Measurements from ENCODE around the gene PGAM1. TPM values are rescaled to one million over a fixed set of nuclear protein-coding genes. Genes with fewer than 3 reads are reported as not detected.

Gene PGAM1
- total and polyA plus RNA-seq, 2 of the 4 experiments (the other 2 are of a cell fraction) = 686 to 841 TPM

DNA sequence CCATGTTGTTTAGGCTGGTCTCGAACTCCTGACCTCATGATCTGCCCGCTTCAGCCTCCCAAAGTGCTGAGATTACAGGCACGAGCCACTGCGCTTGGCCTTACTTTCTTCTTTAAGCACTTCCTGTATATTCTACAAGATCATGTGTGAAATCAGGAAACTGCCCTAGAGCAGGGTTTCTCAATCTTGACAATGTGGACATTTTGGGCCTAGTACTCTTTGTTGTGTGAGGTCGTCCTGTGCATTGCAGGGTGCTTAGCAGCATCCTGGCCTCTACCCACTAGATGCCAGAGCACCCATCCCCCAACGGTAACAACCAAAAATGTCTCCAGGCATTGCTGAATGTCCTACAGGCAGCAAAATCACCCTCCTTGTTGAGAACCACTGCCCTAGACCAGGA is 49.6 kb upstream of the PGAM1 start:
- Histone ChIP-seq H3K9me3 (ENCODE audit: control insufficient read depth, insufficient read depth, low read length) (no peaks in the 10 kb centered on the region), H4K5ac (ENCODE audit: low read depth, low read length) (no peak overlapping the region), H4K8ac (ENCODE audit: low read depth in 2 of 2, low read length in 2 of 2) (no peak overlapping the region), H3K56ac (ENCODE audit: extremely low read depth, insufficient read depth, low read length) (no peak overlapping the region), H2BK120ac (ENCODE audit: low read depth, low read length) (no peak overlapping the region), H4K20me1 (ENCODE audit: insufficient read depth, low read length) (no peaks in the 10 kb centered on the region), H3K27me3 (ENCODE audit: control insufficient read depth, insufficient read depth, low read length) (no peaks in the 10 kb centered on the region), H3K18ac (ENCODE audit: low read depth, low read length) (no peak overlapping the region), H3K4me1 (ENCODE audit: control insufficient read depth, insufficient read depth, low read length) (no peaks in the 10 kb centered on the region), H3K79me1 (ENCODE audit: low read depth in 1 of 2, low read length in 2 of 2) (no peaks in the 10 kb centered on the region; a peak in 1 of 4 replicates), H3K4ac (ENCODE audit: low read depth, low read length) (no peak overlapping the region), H3K36me3 (ENCODE audit: control insufficient read depth, insufficient read depth, low read length) (peaks cover 43% of the 10 kb centered on the region), H4K91ac (ENCODE audit: insufficient read depth, low read depth, low read length) (no peak overlapping the region), H3K4me2 (ENCODE audit: low read depth, low read length) (no peak overlapping the region), H2AK9ac (replicated peaks; ENCODE audit: low read depth, low read length, poor library complexity) (no peak overlapping the region), H3K9ac (ENCODE audit: low read depth, low read length) (no peak overlapping the region), H3K27ac (ENCODE audit: insufficient read depth, low read length) (no peak overlapping the region), H3K14ac (replicated peaks; ENCODE audit: low read depth, low read length) (no peak overlapping the region), H2BK5ac (ENCODE audit: low read depth, low read length, poor library complexity, severe bottlenecking) (no peak overlapping the region), H2AFZ (replicated peaks; ENCODE audit: low read length, poor library complexity) (no peak overlapping the region), H3K23ac (ENCODE audit: low read depth, low read length) (no peak overlapping the region), H3K9me1 (ENCODE audit: insufficient read depth, low read length) (no peaks in the 10 kb centered on the region), H2BK20ac (ENCODE audit: low read depth, low read length) (no peak overlapping the region), H3K4me3 (ENCODE audit: insufficient read depth, low read depth, low read length) (no peak overlapping the region), H2BK15ac (ENCODE audit: low read depth, low read length) (no peak overlapping the region), H2AK5ac (ENCODE audit: low read depth, low read length) (no peak overlapping the region)
- TF ChIP-seq CEBPB (IDR thresholded peaks at IDR 0.05; ENCODE audit: low read depth, low read length) (no peak), SMC3 (IDR thresholded peaks at IDR 0.05; ENCODE audit: low read depth, low read length) (no peak), RCOR1 (IDR thresholded peaks at IDR 0.05; ENCODE audit: insufficient replicate concordance, low read length) (no peak), RAD21 (IDR thresholded peaks at IDR 0.05; ENCODE audit: low read length) (no peak), MAFK (IDR thresholded peaks at IDR 0.05; ENCODE audit: low read depth, low read length) (no peak), MXI1 (IDR thresholded peaks at IDR 0.05; ENCODE audit: borderline replicate concordance, low read depth, low read length) (no peak), POLR2A (IDR thresholded peaks at IDR 0.05; ENCODE audit: low read depth, low read length) (no peak), BHLHE40 (IDR thresholded peaks at IDR 0.05; ENCODE audit: low read depth, low read length) (no peak)
- TF ChIP-seq, protein P1, sequence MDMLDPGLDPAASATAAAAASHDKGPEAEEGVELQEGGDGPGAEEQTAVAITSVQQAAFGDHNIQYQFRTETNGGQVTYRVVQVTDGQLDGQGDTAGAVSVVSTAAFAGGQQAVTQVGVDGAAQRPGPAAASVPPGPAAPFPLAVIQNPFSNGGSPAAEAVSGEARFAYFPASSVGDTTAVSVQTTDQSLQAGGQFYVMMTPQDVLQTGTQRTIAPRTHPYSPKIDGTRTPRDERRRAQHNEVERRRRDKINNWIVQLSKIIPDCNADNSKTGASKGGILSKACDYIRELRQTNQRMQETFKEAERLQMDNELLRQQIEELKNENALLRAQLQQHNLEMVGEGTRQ (IDR thresholded peaks at IDR 0.05; ENCODE audit: low read depth, low read length) = no peak
- TF ChIP-seq, protein P2, sequence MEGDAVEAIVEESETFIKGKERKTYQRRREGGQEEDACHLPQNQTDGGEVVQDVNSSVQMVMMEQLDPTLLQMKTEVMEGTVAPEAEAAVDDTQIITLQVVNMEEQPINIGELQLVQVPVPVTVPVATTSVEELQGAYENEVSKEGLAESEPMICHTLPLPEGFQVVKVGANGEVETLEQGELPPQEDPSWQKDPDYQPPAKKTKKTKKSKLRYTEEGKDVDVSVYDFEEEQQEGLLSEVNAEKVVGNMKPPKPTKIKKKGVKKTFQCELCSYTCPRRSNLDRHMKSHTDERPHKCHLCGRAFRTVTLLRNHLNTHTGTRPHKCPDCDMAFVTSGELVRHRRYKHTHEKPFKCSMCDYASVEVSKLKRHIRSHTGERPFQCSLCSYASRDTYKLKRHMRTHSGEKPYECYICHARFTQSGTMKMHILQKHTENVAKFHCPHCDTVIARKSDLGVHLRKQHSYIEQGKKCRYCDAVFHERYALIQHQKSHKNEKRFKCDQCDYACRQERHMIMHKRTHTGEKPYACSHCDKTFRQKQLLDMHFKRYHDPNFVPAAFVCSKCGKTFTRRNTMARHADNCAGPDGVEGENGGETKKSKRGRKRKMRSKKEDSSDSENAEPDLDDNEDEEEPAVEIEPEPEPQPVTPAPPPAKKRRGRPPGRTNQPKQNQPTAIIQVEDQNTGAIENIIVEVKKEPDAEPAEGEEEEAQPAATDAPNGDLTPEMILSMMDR (conservative IDR thresholded peaks at IDR 0.05; ENCODE audit: low read depth, low read length) = no peak
- TF ChIP-seq, protein P3, sequence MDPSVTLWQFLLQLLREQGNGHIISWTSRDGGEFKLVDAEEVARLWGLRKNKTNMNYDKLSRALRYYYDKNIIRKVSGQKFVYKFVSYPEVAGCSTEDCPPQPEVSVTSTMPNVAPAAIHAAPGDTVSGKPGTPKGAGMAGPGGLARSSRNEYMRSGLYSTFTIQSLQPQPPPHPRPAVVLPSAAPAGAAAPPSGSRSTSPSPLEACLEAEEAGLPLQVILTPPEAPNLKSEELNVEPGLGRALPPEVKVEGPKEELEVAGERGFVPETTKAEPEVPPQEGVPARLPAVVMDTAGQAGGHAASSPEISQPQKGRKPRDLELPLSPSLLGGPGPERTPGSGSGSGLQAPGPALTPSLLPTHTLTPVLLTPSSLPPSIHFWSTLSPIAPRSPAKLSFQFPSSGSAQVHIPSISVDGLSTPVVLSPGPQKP (IDR thresholded peaks at IDR 0.05; ENCODE audit: borderline replicate concordance, low read depth, low read length) = no peak
- in situ Hi-C loops (cut with MboI; ENCODE audit: low sequenced_read_pairs) (no loop called here), dilution Hi-C loops (cut with HindIII; ENCODE audit: low sequenced_read_pairs, unreplicated experiment) (no loop called here), intact Hi-C loops (cut with micrococcal nuclease) (no loop called here)
- BruUV-seq (replicated peaks) = no TSS peak
- no peak for DNase-seq
- ChIA-PET CTCF (no interaction called here), POLR2A (ENCODE audit: unreplicated experiment) (interaction anchor here (0.6 kb wide), 1 partner anchor 1738 kb away, joined by 3 read pairs; no protein-coding TSS in a partner anchor)
- WGBS, 2 experiments (ENCODE audit: extremely low coverage in 2 of 2, insufficient read length in 1 of 2) = 100% methylated on average over 2 of the region's 6 CpGs; no CpG with 5 or more reads in 1 of the 2 experiments
- no peak for ATAC-seq (ENCODE audit: low read depth)
